Calu3 (cell line): ENCODE measurements around the gene GNGT1. TPM values are rescaled to one million over a fixed set of nuclear protein-coding genes. Genes with fewer than 3 reads are reported as not detected.

Experiments
- BruUV-seq: library from RNA; stranded (reverse); fragments of 400-500 nt; replicated peaks from 2 replicates; lab custom pipeline; 2021; lab: Mats Ljungman, UMichigan
- CTCF ChIA-PET: fragments of 300-600 bp; sonication (Branson Sonifier 250); formaldehyde crosslinking; loops from one replicate; lab custom pipeline; 2022; ENCODE audit warnings: antibody characterized with exemption; lab: Charles Lee
- DNase-seq: peaks from one replicate; pipeline ENCODE4 v3.0.0; 2022
- H3K27ac Mint-ChIP-seq: one replicate; pipeline ENCODE4 v1.8.0; 2022; ENCODE audit warnings: mixed read lengths; ENCODE audit not compliant: unreplicated experiment
- H3K27me3 Mint-ChIP-seq: one replicate; pipeline ENCODE4 v1.8.0; 2022; ENCODE audit warnings: mixed read lengths; ENCODE audit not compliant: unreplicated experiment
- H3K36me3 Mint-ChIP-seq: one replicate; pipeline ENCODE4 v1.8.0; 2022; ENCODE audit warnings: mild to moderate bottlenecking, moderate library complexity, mixed read lengths; ENCODE audit not compliant: insufficient read depth, unreplicated experiment
- H3K4me1 Mint-ChIP-seq: one replicate; pipeline ENCODE4 v1.8.0; 2022; ENCODE audit warnings: mild to moderate bottlenecking, low read depth, mixed read lengths; ENCODE audit not compliant: unreplicated experiment
- H3K4me3 Mint-ChIP-seq: one replicate; pipeline ENCODE4 v1.8.0; 2022; ENCODE audit warnings: mild to moderate bottlenecking, low read depth, moderate library complexity, mixed read lengths; ENCODE audit not compliant: unreplicated experiment
- H3K9me3 Mint-ChIP-seq: one replicate; pipeline ENCODE4 v1.8.0; 2022; ENCODE audit warnings: low read depth, mixed read lengths; ENCODE audit not compliant: unreplicated experiment
- CTCF ChIP-seq: fragments of 200-600 bp; IDR thresholded peaks from one replicate; pipeline ENCODE4 v1.8.0; 2022; ENCODE audit warnings: antibody characterized with exemption; ENCODE audit not compliant: unreplicated experiment
- intact Hi-C: fragments of 100-400 bp; cut with micrococcal nuclease; formaldehyde crosslinking; loops from one replicate; pipeline ENCODE4 v1.10.0; 2022; ENCODE audit not compliant: unreplicated experiment
- total RNA-seq: library from RNA; stranded (reverse); gene quantifications from 2 replicates; pipeline ENCODE4 v1.2.3, GENCODE V29; 2022

Gene GNGT1
- total RNA-seq, 1 experiment from 2014 or later, result not detected

- no peak overlapping the region for H3K27ac Mint-ChIP-seq
- BruUV-seq, result no TSS peak
- DNase-seq, result no peak
- no peak overlapping the region for H3K4me3 Mint-ChIP-seq
- no peaks in the 10 kb centered on the region for H3K27me3 Mint-ChIP-seq
- peaks cover 2% of the 10 kb centered on the region for H3K9me3 Mint-ChIP-seq
- TF ChIP-seq CTCF, result no peak
- peaks cover 45% of the 10 kb centered on the region for H3K36me3 Mint-ChIP-seq
- intact Hi-C loops, result no loop called here
- CTCF ChIA-PET, result no interaction called here
- H3K4me1 Mint-ChIP-seq, result peaks cover 16% of the 10 kb centered on the region
These were observed 21.8 kb upstream of the GNGT1 start for GRCh38 chr7:93884541-93884940.

- peaks cover 29% of the 10 kb centered on the region for H3K4me1 Mint-ChIP-seq
- H3K4me3 Mint-ChIP-seq, result peak overlapping the region; percentile 83
- intact Hi-C loops, result no loop called here
- TSS peak; percentile 42 for BruUV-seq
- TF ChIP-seq CTCF, result no peak
- CTCF ChIA-PET, result no interaction called here
- peaks cover 2% of the 10 kb centered on the region for H3K9me3 Mint-ChIP-seq
- no peaks in the 10 kb centered on the region for H3K27me3 Mint-ChIP-seq
- H3K27ac Mint-ChIP-seq, result peak overlapping the region; percentile 66
- DNase-seq, result no peak
- H3K36me3 Mint-ChIP-seq, result peaks cover 44% of the 10 kb centered on the region
These were observed 17.1 kb upstream of the GNGT1 start for GRCh38 chr7:93889261-93889660.

- Mint-ChIP-seq H3K4me3 (peak overlapping the region; percentile 83), H3K9me3 (peaks cover 2% of the 10 kb centered on the region), H3K4me1 (peaks cover 37% of the 10 kb centered on the region), H3K27me3 (no peaks in the 10 kb centered on the region), H3K36me3 (peaks cover 38% of the 10 kb centered on the region), H3K27ac (peak overlapping the region; percentile 66)
- TF ChIP-seq CTCF, result no peak
- CTCF ChIA-PET, result no interaction called here
- intact Hi-C loops, result loop anchor here (5.0 kb wide), 1 partner anchor 197 kb away; no protein-coding TSS in a partner anchor
- no TSS peak for BruUV-seq
- no peak for DNase-seq
These were observed 16.3 kb upstream of the GNGT1 start for GRCh38 chr7:93890041-93890463.

- Mint-ChIP-seq H3K4me1 (peaks cover 42% of the 10 kb centered on the region), H3K9me3 (peaks cover 2% of the 10 kb centered on the region), H3K36me3 (peaks cover 38% of the 10 kb centered on the region), H3K27me3 (no peaks in the 10 kb centered on the region), H3K27ac (peak within 1 kb of the TSS; percentile 66), H3K4me3 (peak within 1 kb of the TSS; percentile 83)
- DNase-seq, result peak; percentile 82
- intact Hi-C loops, result loop anchor here (5.0 kb wide), 1 partner anchor 197 kb away; no protein-coding TSS in a partner anchor
- BruUV-seq, result no TSS peak
- no peak for TF ChIP-seq CTCF
- CTCF ChIA-PET, result no interaction called here
These were observed 15.8 kb upstream of the GNGT1 start, which contains the start of gene TFPI2 for GRCh38 chr7:93890464-93891068. Gene TFPI2 (minus strand): TSS chr7:93890753. CDS start chr7:93890678, 75 bp downstream.
